Ishikawa (cell line): ENCODE measurements around the gene SLC7A4.

ENCODE experiments used
- CEBPB ChIP-seq: IDR thresholded peaks from 2 replicates; pipeline ENCODE4 v1.6.1; 2012
- CREB1 ChIP-seq: IDR thresholded peaks from 2 replicates; pipeline ENCODE4 v1.6.1; 2012; ENCODE audit warnings: low read depth
- EGR1 ChIP-seq: IDR thresholded peaks from 2 replicates; pipeline ENCODE4 v1.6.1; 2012
- EP300 ChIP-seq: IDR thresholded peaks from 2 replicates; pipeline ENCODE4 v1.6.1; 2012; ENCODE audit warnings: borderline replicate concordance
- FOXM1 ChIP-seq: IDR thresholded peaks from 2 replicates; pipeline ENCODE4 v1.6.1; 2012; ENCODE audit warnings: low read depth, borderline replicate concordance
- MAX ChIP-seq: IDR thresholded peaks from 2 replicates; pipeline ENCODE4 v1.6.1; 2012
- NFIC ChIP-seq: IDR thresholded peaks from 2 replicates; pipeline ENCODE4 v1.6.1; 2012
- RAD21 ChIP-seq: IDR thresholded peaks from 2 replicates; pipeline ENCODE4 v1.6.1; 2012; ENCODE audit warnings: low read depth
- REST ChIP-seq: IDR thresholded peaks from 2 replicates; pipeline ENCODE4 v1.6.1; 2012; ENCODE audit warnings: low read depth, mild to moderate bottlenecking
- TAF1 ChIP-seq: IDR thresholded peaks from 2 replicates; pipeline ENCODE4 v1.6.1; 2012; ENCODE audit warnings: low read depth, mild to moderate bottlenecking
- TCF12 ChIP-seq: IDR thresholded peaks from 2 replicates; pipeline ENCODE4 v1.6.1; 2012; ENCODE audit warnings: low read depth
- TEAD4 ChIP-seq: IDR thresholded peaks from 2 replicates; pipeline ENCODE4 v1.6.1; 2012
- YY1 ChIP-seq: IDR thresholded peaks from 2 replicates; pipeline ENCODE4 v1.6.1; 2012; ENCODE audit warnings: low read depth
- ZBTB7A ChIP-seq: IDR thresholded peaks from 2 replicates; pipeline ENCODE4 v1.6.1; 2012; ENCODE audit warnings: low read depth
- TF ChIP-seq, protein P1 (sequence below): IDR thresholded peaks from 2 replicates; pipeline ENCODE4 v1.6.1; 2012

The SLC7A4 gene

DNA sequence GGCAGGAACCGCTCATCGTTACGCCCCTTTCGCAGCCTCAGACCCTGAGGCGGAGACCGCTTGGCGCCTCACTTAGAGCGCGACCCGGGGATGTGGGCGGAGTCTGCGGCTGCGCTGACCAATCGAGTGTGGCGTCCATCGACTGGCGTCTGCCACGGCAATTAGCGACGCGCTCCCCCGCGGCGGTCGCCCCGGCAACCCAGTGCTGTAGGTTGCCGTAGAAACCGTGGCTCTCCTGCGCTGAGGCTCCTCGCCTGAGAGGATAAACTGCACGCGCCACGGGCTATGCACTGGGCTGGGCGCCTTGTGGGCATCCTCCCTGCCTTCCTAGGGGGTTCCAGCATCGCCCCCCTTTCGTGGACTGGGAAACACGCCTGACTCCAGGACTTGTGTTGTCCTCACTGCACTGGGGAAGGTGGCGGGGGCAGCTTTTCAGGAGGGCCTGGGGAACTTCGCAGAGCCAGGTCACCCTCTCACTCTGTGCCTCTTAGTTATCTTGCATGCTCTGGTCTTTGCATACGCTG is 18.1 kb downstream of the SLC7A4 start:
- TF ChIP-seq FOXM1 = no peak
- TF ChIP-seq YY1 = no peak
- TF ChIP-seq TAF1 = no peak
- 0 out of 2 replicates have a peak, but pooled peaks have one; percentile 28 for TF ChIP-seq EGR1

GRCh38 chr22:21013657-21014201 is 18.6 kb downstream of the SLC7A4 start:
- TF ChIP-seq, protein P1, sequence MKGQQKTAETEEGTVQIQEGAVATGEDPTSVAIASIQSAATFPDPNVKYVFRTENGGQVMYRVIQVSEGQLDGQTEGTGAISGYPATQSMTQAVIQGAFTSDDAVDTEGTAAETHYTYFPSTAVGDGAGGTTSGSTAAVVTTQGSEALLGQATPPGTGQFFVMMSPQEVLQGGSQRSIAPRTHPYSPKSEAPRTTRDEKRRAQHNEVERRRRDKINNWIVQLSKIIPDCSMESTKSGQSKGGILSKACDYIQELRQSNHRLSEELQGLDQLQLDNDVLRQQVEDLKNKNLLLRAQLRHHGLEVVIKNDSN = no peak
- TF ChIP-seq CEBPB (no peak), TEAD4 (no peak), ZBTB7A (peak; percentile 70; the same call in 1 of the 2 replicates), CREB1 (no peak), TCF12 (no peak), EP300 (no peak), EGR1 (no peak), FOXM1 (no peak), NFIC (no peak), REST (0 out of 2 replicates have a peak, but pooled peaks have one; percentile 29)

GRCh38 chr22:21012446-21013407 is 19.6 kb downstream of the SLC7A4 start:
- no peak for TF ChIP-seq CREB1
- TF ChIP-seq REST = no peak
- TF ChIP-seq ZBTB7A = no peak
- TF ChIP-seq RAD21 = no peak
- no peak for TF ChIP-seq NFIC
- TF ChIP-seq TAF1 = no peak
- no peak for TF ChIP-seq TCF12
- no peak for TF ChIP-seq YY1
- no peak for TF ChIP-seq EP300
- no peak for TF ChIP-seq CEBPB

DNA sequence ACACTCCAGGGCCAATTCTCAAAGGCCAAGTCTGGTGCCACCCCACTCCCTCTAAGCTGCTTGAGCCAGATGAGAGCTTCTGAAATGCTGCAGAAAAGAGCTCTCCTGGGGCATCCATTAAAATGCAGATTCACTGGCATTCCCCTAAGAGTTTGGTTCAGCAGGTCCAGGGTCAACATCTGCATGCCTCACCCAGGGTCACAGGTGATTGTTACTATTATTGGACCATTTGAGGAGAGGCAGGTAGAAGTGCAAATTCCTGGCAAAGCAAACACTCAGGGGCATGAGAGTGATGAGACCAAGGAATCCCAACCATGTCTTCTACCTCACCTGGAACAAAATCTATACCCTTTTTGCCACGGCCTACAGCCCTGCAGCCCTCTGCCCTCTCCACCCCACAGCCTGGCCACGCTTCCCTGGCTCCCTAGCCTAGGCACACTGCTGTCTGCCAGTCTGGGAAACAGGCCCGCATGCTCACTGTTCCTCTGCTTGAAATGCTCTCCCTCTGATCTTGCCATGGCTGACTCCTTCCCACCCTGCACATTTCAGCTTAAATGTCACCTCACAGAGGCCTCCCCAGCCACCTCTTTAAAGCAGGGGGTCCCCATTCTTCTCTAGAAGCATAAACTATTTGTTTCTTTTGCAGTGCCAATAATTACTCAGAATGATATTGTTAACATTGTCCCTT is 21.8 kb downstream of the SLC7A4 start:
- TF ChIP-seq EP300 (no peak), FOXM1 (no peak), TEAD4 (no peak), CREB1 (no peak), MAX (no peak), ZBTB7A (no peak), CEBPB (no peak), TCF12 (no peak), EGR1 (no peak), REST (no peak), YY1 (no peak), RAD21 (no peak), NFIC (no peak), TAF1 (no peak)
- TF ChIP-seq, protein P1 = no peak
